ENCODE measurements around the gene ELANE.
"Not testable (repeated sequence)": the region's sequence is repeated elsewhere in the genome, so short reads cannot be mapped to it uniquely, and the experiment has no call there.

ELANE gene

DNA sequence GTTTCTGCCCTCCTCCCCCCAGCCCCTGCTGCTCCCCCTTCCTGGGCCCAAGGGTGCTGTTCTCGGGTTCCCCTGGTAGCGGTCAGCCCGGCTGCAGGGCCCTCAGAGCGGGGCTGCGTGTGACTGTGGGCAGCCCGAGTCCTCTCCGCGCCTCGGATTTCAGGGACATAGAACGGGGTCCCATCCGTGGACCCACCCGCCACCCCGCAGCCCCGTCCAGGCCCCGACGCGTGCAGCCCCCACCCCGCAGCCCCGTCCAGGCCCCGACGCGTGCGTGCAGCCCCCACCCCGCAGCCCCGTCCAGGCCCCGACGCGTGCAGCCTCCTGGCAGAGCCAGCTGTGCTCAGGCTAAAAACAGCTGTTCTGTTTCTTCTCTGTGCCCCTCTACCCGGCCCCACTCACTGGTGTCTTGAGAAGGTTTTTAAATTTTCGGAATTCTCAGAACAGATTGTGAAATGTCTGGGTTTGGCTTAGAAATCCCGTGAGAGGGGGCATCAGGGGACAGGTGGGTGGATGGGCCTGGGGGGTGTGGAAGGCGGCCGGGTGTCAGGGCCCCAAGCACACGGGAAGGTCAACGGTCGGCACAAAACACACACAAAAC lies 16.8 kb upstream of the ELANE start:
- FAIRE-seq (no peak), DNase-seq (ENCODE audit: extremely low spot score, insufficient read length, low read depth) (no peak)

- no peak for FAIRE-seq
Measured at GRCh38 chr19:840519-841206, 11.4 kb upstream of the ELANE start, which contains the start of gene PRTN3. Gene PRTN3 (plus strand): TSS chr19:840999. CDS start chr19:841009, 10 bp downstream.

GRCh38 chr19:842802-843179 lies 9.3 kb upstream of the ELANE start:
- DNase-seq (ENCODE audit: extremely low spot score, insufficient read length, low read depth); FAIRE-seq: not testable (repeated sequence)

More at GRCh38 chr19:840519-841206, 11.4 kb upstream of the ELANE start, which contains the start of gene PRTN3:
- DNase-seq (ENCODE audit: extremely low spot score, insufficient read length, low read depth), result no peak

GRCh38 chr19:843180-843835 lies 8.8 kb upstream of the ELANE start:
- no peak for FAIRE-seq
- no peak for DNase-seq (ENCODE audit: extremely low spot score, insufficient read length, low read depth)

DNA sequence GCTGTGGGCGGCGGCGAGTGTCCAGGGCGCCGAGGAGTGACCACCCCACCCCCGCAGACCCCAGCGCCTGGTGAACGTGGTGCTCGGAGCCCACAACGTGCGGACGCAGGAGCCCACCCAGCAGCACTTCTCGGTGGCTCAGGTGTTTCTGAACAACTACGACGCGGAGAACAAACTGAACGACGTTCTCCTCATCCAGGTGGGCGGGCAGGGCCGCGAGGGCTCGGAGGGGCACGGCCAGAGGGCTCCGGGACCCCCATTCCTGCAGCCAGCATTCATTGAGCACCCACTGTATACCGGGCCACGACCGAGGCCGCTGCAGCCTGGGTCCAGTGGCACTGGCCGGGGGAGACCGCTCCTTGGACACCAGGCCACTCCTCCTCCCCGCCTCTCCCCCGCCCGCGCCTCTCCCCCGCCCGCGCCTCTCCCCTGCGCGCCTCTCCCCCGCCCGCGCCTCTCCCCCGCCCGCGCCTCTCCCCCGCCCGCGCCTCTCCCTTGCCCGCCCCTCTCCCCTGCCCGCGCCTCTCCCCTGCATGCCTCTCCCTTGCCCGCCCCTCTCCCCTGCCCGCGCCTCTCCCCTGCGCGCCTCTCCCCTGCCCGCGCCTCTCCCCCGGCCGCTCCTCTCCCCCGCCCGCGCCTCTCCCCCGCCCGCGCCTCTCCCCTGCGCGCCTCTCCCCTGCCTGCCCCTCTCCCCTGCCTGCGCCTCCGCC lies 8.1 kb upstream of the ELANE start:
- DNase-seq (ENCODE audit: extremely low spot score, insufficient read length, low read depth), result no peak
- FAIRE-seq, result no peak

DNA sequence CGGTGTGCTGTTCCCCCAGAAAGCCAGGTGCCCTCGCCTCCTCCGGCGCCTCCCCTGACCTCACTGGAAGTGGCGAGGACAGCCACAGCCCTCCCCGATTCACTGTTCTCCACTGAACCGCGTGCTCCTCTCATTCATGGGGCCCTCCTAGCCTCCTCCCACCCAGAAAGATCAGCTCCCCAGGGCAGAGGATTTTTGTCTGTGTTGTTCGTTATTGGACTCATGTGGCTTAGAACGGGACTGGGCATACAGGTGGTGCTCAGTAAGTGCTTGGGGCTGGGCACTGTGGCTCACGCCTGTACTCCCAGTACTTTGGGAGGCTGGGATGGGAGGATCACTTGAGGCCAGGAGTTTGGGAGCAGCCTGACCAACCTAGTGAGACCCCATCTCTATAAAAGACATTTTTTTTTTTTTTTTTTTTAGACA lies 7.5 kb upstream of the ELANE start:
- no peak for FAIRE-seq
- DNase-seq (ENCODE audit: extremely low spot score, insufficient read length, low read depth), result no peak

GRCh38 chr19:845707-846521 lies 6.2 kb upstream of the ELANE start:
- DNase-seq (ENCODE audit: extremely low spot score, insufficient read length, low read depth), result no peak
- FAIRE-seq, result no peak

DNA sequence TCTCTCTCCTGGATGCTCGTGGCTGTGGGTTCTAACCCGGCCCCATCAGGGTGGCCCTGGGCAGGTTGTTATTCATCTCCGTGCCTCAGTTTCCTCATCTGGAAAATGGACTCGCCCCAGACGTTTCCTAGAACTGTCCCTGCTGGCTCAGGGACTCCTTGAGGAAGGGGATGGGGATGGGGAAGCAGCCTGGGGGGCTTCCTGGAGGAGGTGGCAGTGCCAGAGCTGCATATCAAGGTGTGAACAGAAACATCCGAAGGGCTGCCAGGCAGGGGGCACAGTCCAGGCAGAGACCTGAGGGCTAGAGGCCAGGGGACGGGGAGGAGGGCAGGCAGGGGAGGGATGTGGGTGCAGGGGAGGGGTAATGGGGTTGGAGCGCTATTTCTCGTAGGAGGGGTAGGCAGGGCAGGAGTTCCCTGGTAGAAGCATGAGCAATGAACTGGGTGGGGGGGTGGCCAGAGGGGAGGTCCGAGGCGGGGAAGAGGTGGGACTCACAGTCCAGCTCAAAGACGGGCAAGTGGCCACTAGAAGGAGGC lies 3.6 kb upstream of the ELANE start:
- DNase-seq (ENCODE audit: extremely low spot score, insufficient read length, low read depth) (no peak), FAIRE-seq (no peak)

GRCh38 chr19:849195-849594 lies 2.9 kb upstream of the ELANE start:
- DNase-seq (ENCODE audit: extremely low spot score, insufficient read length, low read depth); FAIRE-seq: not testable (repeated sequence)

GRCh38 chr19:850221-850978 lies 1.7 kb upstream of the ELANE start:
- no peak for DNase-seq (ENCODE audit: extremely low spot score, insufficient read length, low read depth)
- FAIRE-seq, result no peak

DNA sequence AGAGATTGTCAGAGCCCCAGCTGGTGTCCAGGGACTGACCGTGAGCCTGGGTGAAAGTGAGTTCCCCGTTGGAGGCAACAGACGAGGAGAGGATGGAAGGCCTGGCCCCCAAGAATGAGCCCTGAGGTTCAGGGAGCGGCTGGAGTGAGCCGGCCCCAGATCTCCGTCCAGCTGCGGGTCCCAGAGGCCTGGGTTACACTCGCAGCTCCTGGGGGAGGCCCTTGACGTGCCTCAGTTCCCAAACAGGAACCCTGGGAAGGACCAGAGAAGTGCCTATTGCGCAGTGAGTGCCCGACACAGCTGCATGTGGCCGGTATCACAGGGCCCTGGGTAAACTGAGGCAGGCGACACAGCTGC lies 1.1 kb upstream of the ELANE start:
- no peak for FAIRE-seq
- no peak for DNase-seq (ENCODE audit: extremely low spot score, insufficient read length, low read depth)

DNA sequence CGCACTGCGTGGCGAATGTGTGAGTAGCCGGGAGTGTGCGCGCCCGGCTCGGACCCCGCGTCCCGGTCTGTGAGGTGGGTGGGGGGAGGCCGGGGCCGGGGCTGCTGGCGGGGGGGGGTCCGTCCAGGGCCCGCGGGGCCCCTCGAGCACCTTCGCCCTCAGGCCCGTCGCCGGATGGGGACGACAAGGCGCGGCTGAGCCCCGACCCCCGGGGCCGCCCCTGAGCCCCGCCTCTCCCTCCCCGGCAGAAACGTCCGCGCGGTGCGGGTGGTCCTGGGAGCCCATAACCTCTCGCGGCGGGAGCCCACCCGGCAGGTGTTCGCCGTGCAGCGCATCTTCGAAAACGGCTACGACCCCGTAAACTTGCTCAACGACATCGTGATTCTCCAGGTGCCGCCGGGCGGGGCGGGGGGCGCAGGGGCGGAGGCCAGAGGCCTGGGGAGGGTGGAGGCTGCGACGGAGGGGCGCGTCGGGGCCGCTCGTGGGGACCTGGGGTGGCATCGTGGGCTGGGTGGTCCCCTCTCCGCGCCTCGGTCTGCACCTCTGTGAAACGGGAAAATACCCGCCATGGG lies 997 bp downstream of the ELANE start:
- FAIRE-seq (no peak), DNase-seq (ENCODE audit: extremely low spot score, insufficient read length, low read depth) (no peak)

GRCh38 chr19:853614-854220 lies 1.6 kb downstream of the ELANE start:
- not testable (repeated sequence) for DNase-seq (ENCODE audit: extremely low spot score, insufficient read length, low read depth); FAIRE-seq

- no peak for FAIRE-seq
- DNase-seq (ENCODE audit: extremely low spot score, insufficient read length, low read depth), result no peak
Measured at GRCh38 chr19:854549-854948, 2.4 kb downstream of the ELANE start.

- FAIRE-seq, result no peak
- DNase-seq (ENCODE audit: extremely low spot score, insufficient read length, low read depth), result no peak
Measured at GRCh38 chr19:855142-855541, 3.0 kb downstream of the ELANE start.

GRCh38 chr19:855566-856120 lies 3.5 kb downstream of the ELANE start:
- DNase-seq (ENCODE audit: extremely low spot score, insufficient read length, low read depth), result no peak
- no peak for FAIRE-seq

GRCh38 chr19:858284-858683 lies 6.2 kb downstream of the ELANE start:
- DNase-seq (ENCODE audit: extremely low spot score, insufficient read length, low read depth) (no peak), FAIRE-seq (no peak)
